Left renal pelvis (tissue), 4 donors: ENCODE data around the gene BBX. TPM values are rescaled to one million over a fixed set of nuclear protein-coding genes. Genes with fewer than 3 reads are reported as not detected.
A peak's percentile ranks its signal among the peaks of the same experiment; 100 is the strongest.

Source experiments
- DNase-seq, 4 donors: peaks; one replicate each; pipeline ENCODE4 v3.0.0-alpha.2; 2013; ENCODE audit warnings: low read depth in 4 of 4, low spot score in 3 of 4
- polyA plus RNA-seq, 4 donors: library from polyadenylated mRNA; unstranded; fragments of 120-200 nt; gene quantifications; one replicate each; pipeline ENCODE4 v1.2.1, GENCODE V29; 2013; ENCODE audit not compliant: insufficient read length in 4 of 4

The BBX gene
- polyA plus RNA-seq, 4 donors, result 57.8 to 77.8 (median 68.0) TPM

DNA sequence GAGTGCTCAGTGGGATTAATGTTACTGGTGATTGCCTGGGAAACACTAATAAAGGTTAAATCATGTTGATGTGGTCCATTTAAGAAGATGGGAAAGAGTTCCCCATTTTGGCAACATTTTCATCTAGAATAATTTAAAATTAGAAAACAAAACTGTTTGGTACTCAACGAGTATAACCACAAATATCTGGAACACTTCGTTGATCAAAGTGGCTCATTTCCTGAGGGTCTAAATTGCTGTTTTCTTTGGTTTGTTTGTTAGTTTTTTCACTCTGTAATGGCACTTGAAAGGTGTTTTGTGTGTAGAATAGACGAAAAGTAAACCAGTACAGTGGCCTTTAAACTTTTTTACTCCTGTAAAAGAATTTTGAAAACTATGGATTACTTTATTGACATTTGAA is 73.9 kb downstream of the BBX start:
- no peak for DNase-seq

- DNase-seq, result peak; percentile 22 to 51 (median 38)
These were observed 76.4 kb downstream of the BBX start for GRCh38 chr3:107598926-107599771.

- no peak for DNase-seq
These were observed 77.0 kb downstream of the BBX start for GRCh38 chr3:107599772-107600145.

- no peak for DNase-seq
These were observed 78.0 kb downstream of the BBX start for GRCh38 chr3:107600780-107601179.

DNA sequence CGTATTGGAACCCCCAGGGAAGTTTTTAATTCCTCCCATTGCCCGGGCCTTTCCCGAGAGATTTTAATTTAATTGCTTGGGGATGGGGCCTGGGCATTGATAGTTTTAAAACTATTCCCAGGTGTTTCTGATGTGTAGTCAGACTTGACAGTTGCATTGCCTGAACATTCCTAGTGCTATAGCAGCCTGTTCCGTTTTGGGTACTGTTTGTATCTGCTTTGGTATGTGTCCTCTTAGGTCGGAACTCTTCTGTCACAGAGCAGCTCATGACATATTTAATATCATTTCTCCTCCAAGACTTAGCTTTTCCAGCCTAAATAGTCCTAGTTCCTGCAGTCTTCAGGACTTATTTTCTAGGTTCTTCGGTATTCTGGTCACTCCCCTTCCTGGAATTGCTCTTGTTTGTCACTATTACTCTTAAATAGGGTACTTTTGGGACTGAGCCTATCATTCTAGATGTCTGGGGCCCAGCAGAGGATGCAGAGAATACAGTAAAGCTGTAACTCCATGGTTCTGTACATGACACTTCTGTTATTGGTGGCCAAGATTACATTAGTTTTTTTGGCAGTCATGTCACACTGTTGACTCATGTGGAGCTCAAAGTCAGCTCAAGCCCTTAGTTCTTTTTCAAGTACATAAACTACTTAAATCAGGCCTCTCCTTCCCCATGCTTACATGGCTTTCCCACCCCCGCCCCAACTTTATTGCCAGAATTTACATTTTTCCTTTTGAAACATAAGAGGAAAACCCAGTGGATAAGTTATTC is 81.5 kb downstream of the BBX start:
- DNase-seq, result no peak

GRCh38 chr3:107611775-107612469 is 89.2 kb downstream of the BBX start:
- DNase-seq, result no peak

- no peak for DNase-seq
These were observed 89.9 kb downstream of the BBX start for GRCh38 chr3:107612664-107613084.

DNA sequence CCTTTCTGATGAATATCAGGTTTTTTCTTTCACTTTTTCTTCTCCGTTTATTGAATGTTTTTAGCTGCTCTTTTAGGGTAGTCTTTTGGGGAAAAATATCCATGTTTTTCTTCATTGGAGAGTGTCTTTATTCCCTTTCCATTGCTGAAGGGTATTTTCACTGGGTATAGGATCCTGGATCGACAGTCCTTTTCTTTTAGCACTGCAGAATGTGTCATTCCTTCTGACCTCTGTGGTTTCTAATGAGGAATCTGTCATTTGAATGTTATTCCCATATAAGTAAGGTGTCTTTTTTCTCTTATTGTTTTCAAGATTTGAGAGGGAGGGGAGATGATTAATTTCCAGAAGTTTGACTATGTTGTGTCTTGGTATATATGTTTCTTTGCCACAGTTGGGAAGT is 96.8 kb downstream of the BBX start:
- no peak for DNase-seq

GRCh38 chr3:107620534-107620933 is 97.8 kb downstream of the BBX start:
- no peak for DNase-seq

- no peak for DNase-seq
These were observed 98.7 kb downstream of the BBX start for GRCh38 chr3:107621465-107621864.

DNA sequence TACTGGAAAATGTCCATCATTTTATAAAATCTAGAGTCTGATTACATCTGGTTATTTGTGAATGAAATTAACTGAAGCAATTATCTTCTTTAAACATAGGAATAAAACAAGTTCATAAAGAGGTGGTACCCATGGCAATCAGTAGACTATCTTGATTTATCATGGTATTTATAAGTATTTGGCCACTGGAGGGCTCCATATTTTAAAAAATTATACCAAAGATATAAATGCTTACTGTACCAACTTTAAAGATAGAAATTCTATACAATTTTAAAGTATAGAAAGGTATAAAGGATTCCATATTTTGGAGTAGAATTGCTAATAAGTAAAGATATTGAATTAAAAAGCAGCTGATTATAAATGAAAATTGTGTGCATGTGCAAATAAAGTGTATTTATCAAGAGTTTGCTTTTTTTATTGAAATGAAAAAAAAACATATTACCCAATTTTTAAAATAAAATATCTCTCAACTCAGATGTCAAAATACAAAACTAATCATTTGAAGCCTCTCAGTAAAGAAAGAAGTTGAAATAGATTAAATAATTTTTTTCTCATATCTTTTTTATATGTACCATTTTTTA is 105.3 kb downstream of the BBX start:
- no peak for DNase-seq

DNA sequence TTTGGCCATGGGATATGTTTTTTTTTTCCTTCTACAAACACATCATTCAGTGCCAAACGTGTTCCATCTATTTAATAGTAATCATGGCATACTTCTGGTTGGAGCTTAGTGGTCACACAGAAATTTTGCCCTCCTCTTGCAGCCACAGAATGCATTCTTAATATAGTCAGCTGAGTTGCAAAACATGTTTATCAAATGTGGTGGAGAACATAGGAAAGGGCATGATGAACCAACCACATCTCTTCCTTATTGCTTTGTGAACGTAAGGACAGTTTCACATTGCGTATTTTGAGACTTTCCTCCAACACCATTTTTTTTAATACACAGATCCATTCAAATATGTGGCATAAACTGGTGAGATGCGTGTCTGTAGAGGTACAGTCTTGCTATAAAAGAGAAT is 106.8 kb downstream of the BBX start:
- no peak for DNase-seq

- no peak for DNase-seq
These were observed 108.0 kb downstream of the BBX start for GRCh38 chr3:107630779-107631178.

- no peak for DNase-seq
These were observed 109.8 kb downstream of the BBX start for GRCh38 chr3:107632576-107632975.

- DNase-seq, result no peak
These were observed 110.8 kb downstream of the BBX start for GRCh38 chr3:107633327-107634098.

GRCh38 chr3:107634099-107634489 is 111.3 kb downstream of the BBX start:
- no peak for DNase-seq

DNA sequence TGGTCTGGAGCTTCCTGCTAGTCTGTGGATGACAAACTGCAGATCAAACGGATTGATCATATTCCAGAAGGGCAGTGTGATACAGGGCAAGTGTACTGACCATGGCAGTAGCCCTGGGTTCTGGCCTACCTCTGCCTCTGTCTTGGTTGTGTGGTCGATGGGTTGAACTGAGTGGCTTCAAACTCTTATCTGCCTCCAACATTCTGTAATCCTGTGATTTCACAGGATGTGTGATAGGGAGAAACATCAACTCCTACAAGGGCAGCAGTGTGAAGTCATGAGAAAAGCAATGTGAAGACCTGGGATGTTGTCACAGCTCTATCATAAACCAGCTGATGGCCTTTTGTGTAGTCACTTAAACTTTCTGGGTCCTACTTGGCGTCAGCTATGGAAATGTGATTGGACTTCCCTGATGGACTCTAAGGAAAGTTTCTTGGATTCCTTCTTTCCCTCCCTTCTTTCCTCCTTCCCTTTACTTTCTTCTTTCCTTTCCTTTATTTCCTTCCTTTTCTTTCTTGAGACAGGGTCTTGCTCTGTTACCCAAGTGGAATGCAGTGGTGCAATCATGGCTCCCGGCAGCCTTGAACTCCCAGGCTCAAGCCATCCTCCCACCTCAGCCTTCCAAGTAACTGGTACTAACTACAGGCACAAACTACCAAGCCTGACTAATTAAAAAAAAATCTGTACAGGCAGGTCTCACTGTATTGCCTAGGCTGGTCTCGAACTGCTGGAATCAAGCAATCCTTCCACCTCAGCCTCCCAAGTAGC is 114.8 kb downstream of the BBX start:
- DNase-seq, result no peak

GRCh38 chr3:107641572-107642307 is 119.0 kb downstream of the BBX start:
- no peak for DNase-seq
